HFFc6 (cell line): ENCODE data around the gene PMM1. TPM values are rescaled to one million over a fixed set of nuclear protein-coding genes. Genes with fewer than 3 reads are reported as not detected.
A peak's percentile ranks its signal among the peaks of the same experiment; 100 is the strongest.
"Not testable (repeated sequence)": the region's sequence is repeated elsewhere in the genome, so short reads cannot be mapped to it uniquely, and the experiment has no call there.

Experiments used
- DNase-seq: peaks from one replicate; pipeline ENCODE4 v3.0.0-alpha.2; 2018
- H3K27ac Mint-ChIP-seq: 2 replicates; pipeline ENCODE4 v1.8.0; 2020; ENCODE audit warnings: mild to moderate bottlenecking, mixed read lengths
- H3K27me3 Mint-ChIP-seq: 2 replicates; pipeline ENCODE4 v1.8.0; 2021; ENCODE audit warnings: mild to moderate bottlenecking, moderate library complexity, mixed read lengths; ENCODE audit not compliant: insufficient read depth
- H3K36me3 Mint-ChIP-seq: 2 replicates; pipeline ENCODE4 v1.8.0; 2021; ENCODE audit warnings: low read depth, mixed read lengths
- H3K4me1 Mint-ChIP-seq: 2 replicates; pipeline ENCODE4 v1.8.0; 2020; ENCODE audit warnings: low read depth, mixed read lengths
- H3K4me3 Mint-ChIP-seq: 2 replicates; pipeline ENCODE4 v1.8.0; 2020; ENCODE audit warnings: mild to moderate bottlenecking, moderate library complexity, mixed read lengths
- H3K9me3 Mint-ChIP-seq: 2 replicates; pipeline ENCODE4 v1.8.0; 2020; ENCODE audit warnings: mild to moderate bottlenecking, mixed read lengths
- total RNA-seq, 6 experiments: library from RNA; stranded (reverse); fragmentation: NEBNext Ultra II Directional; extraction: Animal tissue kit (Norgen Biotek cat#: 25700); gene quantifications; 2 replicates in 1 of 6; 3 replicates in 5 of 6; pipeline ENCODE4 v1.2.3, GENCODE V29; 2021
- TF ChIP-seq, protein P1 (sequence below): fragments of 200-600 bp; sonication (generic); IDR thresholded peaks from 2 replicates; pipeline ENCODE4 v1.5.0; 2021; ENCODE audit warnings: antibody characterized with exemption, mild to moderate bottlenecking

Gene PMM1
- total RNA-seq, 6 experiments from 2014 or later, result 60.1 to 69.2 (median 64.8) TPM

DNA sequence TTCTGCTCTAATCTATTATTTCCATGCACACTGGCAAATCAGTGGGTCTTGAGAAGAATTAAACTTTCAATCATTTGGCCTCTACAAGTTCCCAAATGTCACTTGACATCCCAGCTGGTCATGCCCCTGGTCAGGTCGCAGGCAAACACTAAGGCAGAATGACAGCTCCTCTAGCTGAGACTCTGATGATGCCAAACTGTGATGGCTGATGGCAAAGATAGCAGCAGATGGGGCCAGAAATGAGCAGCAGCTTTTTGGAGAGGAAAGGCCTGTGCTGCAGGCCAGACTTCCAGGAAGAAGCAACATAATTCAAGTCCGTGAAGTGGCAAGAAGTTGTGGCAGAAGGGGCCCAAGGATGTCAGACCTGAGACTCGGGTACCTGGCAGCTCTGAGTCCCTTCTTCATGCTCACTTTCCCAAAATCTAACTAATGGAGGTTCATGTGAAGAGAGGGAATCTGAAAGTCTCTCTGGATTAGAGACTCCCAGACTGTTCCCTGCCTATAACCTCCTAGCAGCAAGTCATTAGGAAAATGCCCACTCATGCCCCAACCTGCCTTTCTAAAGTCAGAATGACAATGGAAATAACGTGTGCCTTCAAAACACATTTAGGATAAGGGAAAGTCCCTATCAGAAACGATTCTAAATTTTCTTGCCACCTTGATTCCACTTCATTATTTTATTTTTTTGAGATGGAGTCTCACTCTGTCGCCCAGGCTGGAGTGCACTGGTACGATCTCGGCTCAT is 9.4 kb upstream of the PMM1 start:
- Mint-ChIP-seq H3K27ac (peak overlapping the region; percentile 98), H3K27me3 (peaks cover 5% of the 10 kb centered on the region), H3K36me3 (peaks cover 14% of the 10 kb centered on the region), H3K4me1 (peaks cover 27% of the 10 kb centered on the region), H3K4me3 (no peak overlapping the region), H3K9me3 (no peaks in the 10 kb centered on the region)
- TF ChIP-seq, protein P1, sequence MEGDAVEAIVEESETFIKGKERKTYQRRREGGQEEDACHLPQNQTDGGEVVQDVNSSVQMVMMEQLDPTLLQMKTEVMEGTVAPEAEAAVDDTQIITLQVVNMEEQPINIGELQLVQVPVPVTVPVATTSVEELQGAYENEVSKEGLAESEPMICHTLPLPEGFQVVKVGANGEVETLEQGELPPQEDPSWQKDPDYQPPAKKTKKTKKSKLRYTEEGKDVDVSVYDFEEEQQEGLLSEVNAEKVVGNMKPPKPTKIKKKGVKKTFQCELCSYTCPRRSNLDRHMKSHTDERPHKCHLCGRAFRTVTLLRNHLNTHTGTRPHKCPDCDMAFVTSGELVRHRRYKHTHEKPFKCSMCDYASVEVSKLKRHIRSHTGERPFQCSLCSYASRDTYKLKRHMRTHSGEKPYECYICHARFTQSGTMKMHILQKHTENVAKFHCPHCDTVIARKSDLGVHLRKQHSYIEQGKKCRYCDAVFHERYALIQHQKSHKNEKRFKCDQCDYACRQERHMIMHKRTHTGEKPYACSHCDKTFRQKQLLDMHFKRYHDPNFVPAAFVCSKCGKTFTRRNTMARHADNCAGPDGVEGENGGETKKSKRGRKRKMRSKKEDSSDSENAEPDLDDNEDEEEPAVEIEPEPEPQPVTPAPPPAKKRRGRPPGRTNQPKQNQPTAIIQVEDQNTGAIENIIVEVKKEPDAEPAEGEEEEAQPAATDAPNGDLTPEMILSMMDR, result no peak
- DNase-seq, result no peak

DNA sequence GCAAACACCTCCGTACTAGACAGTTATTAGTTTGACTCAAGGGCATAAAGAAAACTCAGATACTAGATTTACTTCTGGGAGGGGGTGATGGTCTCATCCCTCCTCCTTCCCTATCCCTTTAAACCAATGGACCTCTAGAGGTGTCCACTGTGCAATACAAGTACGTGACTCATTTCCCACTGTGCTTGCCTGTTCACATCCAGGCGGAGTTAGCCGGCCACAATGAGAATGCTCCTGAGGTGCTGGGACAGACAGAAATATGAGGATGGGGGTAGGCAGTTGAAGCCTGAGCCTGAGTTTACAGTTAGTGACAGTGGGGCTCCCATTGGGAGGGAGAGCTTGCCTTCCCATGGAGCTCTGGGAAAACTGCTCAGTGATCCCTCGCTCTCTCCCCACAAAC is 8.4 kb upstream of the PMM1 start:
- H3K9me3 Mint-ChIP-seq, result no peaks in the 10 kb centered on the region
- peak overlapping the region; percentile 66 for H3K4me3 Mint-ChIP-seq
- H3K36me3 Mint-ChIP-seq, result peaks cover 14% of the 10 kb centered on the region
- peaks cover 5% of the 10 kb centered on the region for H3K27me3 Mint-ChIP-seq
- peak overlapping the region; percentile 98 for H3K27ac Mint-ChIP-seq
- TF ChIP-seq, protein P1, result no peak
- peak; percentile 90 for DNase-seq
- peaks cover 27% of the 10 kb centered on the region for H3K4me1 Mint-ChIP-seq

DNA sequence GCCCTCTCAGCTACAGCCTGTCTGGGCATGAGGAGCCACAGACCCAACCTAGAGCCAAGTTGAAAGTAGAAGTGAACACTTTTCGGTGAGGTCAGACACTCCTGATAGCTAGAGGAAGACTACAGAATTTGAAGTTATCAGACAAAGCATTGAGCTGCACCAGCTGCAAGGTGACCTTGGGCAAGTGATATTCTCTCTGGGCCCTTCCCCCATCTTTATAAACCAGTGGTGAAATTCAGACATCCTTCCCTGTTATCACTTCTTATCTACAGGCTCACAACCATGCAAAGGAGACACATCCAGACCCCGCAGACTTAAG is 8.0 kb upstream of the PMM1 start:
- Mint-ChIP-seq H3K27ac (peak overlapping the region; percentile 98), H3K36me3 (peaks cover 9% of the 10 kb centered on the region), H3K4me3 (peak overlapping the region; percentile 66)

GRCh38 chr22:41596776-41597634 is 7.4 kb upstream of the PMM1 start:
- Mint-ChIP-seq H3K36me3 (peaks cover 4% of the 10 kb centered on the region; the same call in 1 of the 2 replicates), H3K27ac (peak overlapping the region; percentile 98), H3K27me3 (peaks cover 5% of the 10 kb centered on the region), H3K4me1 (peaks cover 27% of the 10 kb centered on the region), H3K9me3 (no peaks in the 10 kb centered on the region), H3K4me3 (peak overlapping the region; percentile 66; the same call in 1 of the 2 replicates)
- peak; percentile 18 for DNase-seq
- TF ChIP-seq, protein P1, result peak; percentile 85

More for the DNA sequence above, 8.0 kb upstream of the PMM1 start:
- no peak for DNase-seq
- peaks cover 5% of the 10 kb centered on the region for H3K27me3 Mint-ChIP-seq
- no peaks in the 10 kb centered on the region for H3K9me3 Mint-ChIP-seq
- peaks cover 27% of the 10 kb centered on the region for H3K4me1 Mint-ChIP-seq
- TF ChIP-seq, protein P1, result peak; percentile 16; the same call in 1 of the 2 replicates

DNA sequence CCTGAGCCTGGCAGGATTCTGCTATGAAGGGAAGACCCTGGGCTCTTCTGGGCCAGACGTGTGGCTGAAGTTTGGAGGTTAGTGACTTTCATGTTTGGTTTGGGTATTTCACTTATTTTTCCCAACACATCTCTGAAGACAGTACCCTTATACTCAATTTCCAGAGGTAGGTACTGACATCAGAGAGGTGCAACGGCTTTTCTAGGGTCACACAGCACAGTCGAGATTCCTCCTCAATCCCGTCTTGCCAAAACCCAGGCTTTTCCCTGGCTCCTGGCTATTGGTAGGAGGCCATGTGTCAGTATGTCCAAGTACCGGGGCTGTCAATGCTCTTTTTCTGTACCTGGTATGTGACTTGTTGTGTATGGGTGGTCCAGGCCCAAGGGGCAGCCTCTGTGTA is 6.1 kb upstream of the PMM1 start:
- Mint-ChIP-seq H3K4me1 (peaks cover 27% of the 10 kb centered on the region), H3K27ac (no peak overlapping the region; the same call in 1 of the 2 replicates), H3K4me3 (no peak overlapping the region), H3K36me3 (no peaks in the 10 kb centered on the region; the same call in 1 of the 2 replicates), H3K27me3 (peaks cover 5% of the 10 kb centered on the region), H3K9me3 (no peaks in the 10 kb centered on the region)
- DNase-seq, result no peak
- TF ChIP-seq, protein P1, result no peak

GRCh38 chr22:41593336-41593960 is 3.8 kb upstream of the PMM1 start:
- not testable (repeated sequence) for H3K4me3 Mint-ChIP-seq, H3K27ac Mint-ChIP-seq

More at GRCh38 chr22:41593336-41593960, 3.8 kb upstream of the PMM1 start:
- H3K4me1 Mint-ChIP-seq, result peaks cover 24% of the 10 kb centered on the region
- not testable (repeated sequence) for H3K9me3 Mint-ChIP-seq, H3K27me3 Mint-ChIP-seq, DNase-seq, H3K36me3 Mint-ChIP-seq
